ENCODE measurements around the gene ZBP1.

Gene ZBP1

GRCh38 chr20:57595041-57596030, 24.9 kb downstream of the ZBP1 start:
- no peak for DNase-seq (ENCODE audit: low spot score)
- POLR2A ChIA-PET (ENCODE audit: low non-redundant PET) = no interaction called here
- no peak for TF ChIP-seq CTCF (conservative IDR thresholded peaks at IDR 0.05; ENCODE audit: low read depth)
- CTCF ChIA-PET = interaction anchor here (0.5 to 8.4 kb wide), 21 partner anchors 12 to 1246 kb away, joined by 3 to 109 read pairs (median 4); no protein-coding TSS in a partner anchor
- no peak overlapping the region for H3K27ac ChIP-seq

- ChIA-PET CTCF (interaction anchor here (0.6 to 8.4 kb wide), 14 partner anchors 13 to 1247 kb away, joined by 3 to 109 read pairs (median 4); no protein-coding TSS in a partner anchor), POLR2A (ENCODE audit: low non-redundant PET) (interaction anchor here (0.6 kb wide), 1 partner anchor 608 kb away, joined by 3 read pairs; no protein-coding TSS in a partner anchor)
- TF ChIP-seq CTCF (conservative IDR thresholded peaks at IDR 0.05; ENCODE audit: low read depth) = peak; percentile 97
- H3K27ac ChIP-seq = no peak overlapping the region
- peak; percentile 77 for DNase-seq (ENCODE audit: low spot score)
Observed at GRCh38 chr20:57594092-57594951, 25.9 kb downstream of the ZBP1 start.

- no peak for DNase-seq (ENCODE audit: low spot score)
- ChIA-PET POLR2A (ENCODE audit: low non-redundant PET) (no interaction called here), CTCF (interaction anchor here (0.6 to 3.1 kb wide), 6 partner anchors 8 to 855 kb away, joined by 3 to 25 read pairs (median 3); no protein-coding TSS in a partner anchor)
- no peak for TF ChIP-seq CTCF (conservative IDR thresholded peaks at IDR 0.05; ENCODE audit: low read depth)
- H3K27ac ChIP-seq = no peak overlapping the region
Observed at GRCh38 chr20:57593134-57593886, 26.9 kb downstream of the ZBP1 start.

- H3K27ac ChIP-seq = no peak overlapping the region
- POLR2A ChIA-PET (ENCODE audit: low non-redundant PET) = interaction anchor here (0.5 to 0.6 kb wide), 2 partner anchors 22 to 81 kb away, joined by 3 read pairs; no protein-coding TSS in a partner anchor
- no peak for DNase-seq (ENCODE audit: low spot score)
- no peak for TF ChIP-seq CTCF (conservative IDR thresholded peaks at IDR 0.05; ENCODE audit: low read depth)
- CTCF ChIA-PET = interaction anchor here (0.6 to 3.1 kb wide), 8 partner anchors 9 to 933 kb away, joined by 3 to 25 read pairs (median 3); no protein-coding TSS in a partner anchor
Observed at GRCh38 chr20:57592263-57593092, 27.7 kb downstream of the ZBP1 start.

- ChIA-PET CTCF (interaction anchor here (0.6 to 1.4 kb wide), 4 partner anchors 85 to 999 kb away, joined by 3 to 4 read pairs (median 4); no protein-coding TSS in a partner anchor), POLR2A (ENCODE audit: low non-redundant PET) (interaction anchor here (0.6 kb wide), 1 partner anchor 21 kb away, joined by 3 read pairs; no protein-coding TSS in a partner anchor)
- no peak overlapping the region for H3K27ac ChIP-seq
- DNase-seq (ENCODE audit: low spot score) = no peak
- no peak for TF ChIP-seq CTCF (conservative IDR thresholded peaks at IDR 0.05; ENCODE audit: low read depth)
Observed at GRCh38 chr20:57591289-57592229, 28.7 kb downstream of the ZBP1 start.
